Activated T-cell treated with anti-CD3 and anti-CD28 coated beads, Interleukin-2, amount 50 U/mL, for 72 hours (primary cell): ENCODE results near the gene DRICH1. TPM values are rescaled to one million over a fixed set of nuclear protein-coding genes. Genes with fewer than 3 reads are reported as not detected.
"Not testable (repeated sequence)": the region's sequence is repeated elsewhere in the genome, so short reads cannot be mapped to it uniquely, and the experiment has no call there.

Source experiments
- ATAC-seq, 2 donors: fragments of 150-1000 bp; cut with Tn5 transposase; replicated peaks in 1 of 2; 2 replicates each; pipeline ENCODE4 v1.10.0; 2021; ENCODE audit warnings: moderate library complexity in 2 of 2, mild to moderate bottlenecking in 1 of 2
- DNase-seq, 2 donors: peaks; one replicate each; pipeline ENCODE4 v3.0.0; 2021 to 2022; ENCODE audit warnings: mixed read lengths in 1 of 2
- H3K27ac Mint-ChIP-seq: one replicate; pipeline ENCODE4 v1.8.0; 2022; ENCODE audit warnings: mild to moderate bottlenecking, moderate library complexity, mixed read lengths
- H3K27me3 Mint-ChIP-seq: one replicate; pipeline ENCODE4 v1.8.0; 2022; ENCODE audit warnings: low read depth, mixed read lengths
- H3K36me3 Mint-ChIP-seq, 2 donors: one replicate each; pipeline ENCODE4 v1.8.0; 2022; ENCODE audit warnings: mixed read lengths in 2 of 2, mild to moderate bottlenecking in 1 of 2; ENCODE audit not compliant: insufficient read depth in 2 of 2
- H3K4me1 Mint-ChIP-seq: one replicate; pipeline ENCODE4 v1.8.0; 2022; ENCODE audit warnings: low read depth, mixed read lengths
- H3K4me3 Mint-ChIP-seq, 2 donors: one replicate each; pipeline ENCODE4 v1.8.0; 2022; ENCODE audit warnings: mild to moderate bottlenecking in 2 of 2, mixed read lengths in 2 of 2, moderate library complexity in 2 of 2
- H3K9me3 Mint-ChIP-seq, 2 donors: one replicate each; pipeline ENCODE4 v1.8.0; 2022; ENCODE audit warnings: mixed read lengths in 2 of 2
- total RNA-seq, 2 donors: library from RNA; stranded (reverse); gene quantifications; one replicate each; pipeline ENCODE4 v1.2.3, GENCODE V29; 2022

Gene DRICH1
- total RNA-seq, 2 donors from 2014 or later, result 0.90 TPM; not detected in 1

- no peak for DNase-seq
- Mint-ChIP-seq H3K36me3 (peaks cover 0 to 2% of the 10 kb centered on the region in 2 donors), H3K27ac (no peak overlapping the region), H3K27me3 (no peaks in the 10 kb centered on the region), H3K4me3 (no peak overlapping the region), H3K4me1 (no peaks in the 10 kb centered on the region), H3K9me3 (no peaks in the 10 kb centered on the region)
- ATAC-seq, result peak in 1 of 2 donors; percentile 9
Measured at GRCh38 chr22:23670378-23671295, 38.5 kb upstream of the DRICH1 start.

- not testable (repeated sequence) for H3K4me1 Mint-ChIP-seq, H3K27me3 Mint-ChIP-seq, H3K27ac Mint-ChIP-seq, H3K36me3 Mint-ChIP-seq, H3K9me3 Mint-ChIP-seq, H3K4me3 Mint-ChIP-seq, ATAC-seq, DNase-seq
Measured at GRCh38 chr22:23660381-23660780, 28.3 kb upstream of the DRICH1 start.

GRCh38 chr22:23657727-23658126, 25.6 kb upstream of the DRICH1 start:
- Mint-ChIP-seq H3K27me3 (no peaks in the 10 kb centered on the region), H3K9me3 (no peaks in the 10 kb centered on the region), H3K27ac (peak overlapping the region; percentile 73), H3K4me3 (no peak overlapping the region), H3K36me3 (peaks cover 6 to 8% of the 10 kb centered on the region in 2 donors), H3K4me1 (no peaks in the 10 kb centered on the region)
- DNase-seq (no peak), ATAC-seq (no peak)

- ATAC-seq, result no peak
- Mint-ChIP-seq H3K4me3 (no peak overlapping the region), H3K4me1 (no peaks in the 10 kb centered on the region), H3K27ac (no peak overlapping the region), H3K36me3 (peaks cover 2 to 6% of the 10 kb centered on the region in 2 donors), H3K9me3 (no peaks in the 10 kb centered on the region), H3K27me3 (no peaks in the 10 kb centered on the region)
- DNase-seq, result no peak
Measured at GRCh38 chr22:23655891-23656475, 23.9 kb upstream of the DRICH1 start.

- DNase-seq, result no peak
- ATAC-seq, result no peak
- Mint-ChIP-seq H3K27ac (no peak overlapping the region), H3K4me1 (no peaks in the 10 kb centered on the region), H3K27me3 (no peaks in the 10 kb centered on the region), H3K36me3 (no peaks in the 10 kb centered on the region), H3K9me3 (no peaks in the 10 kb centered on the region), H3K4me3 (no peak overlapping the region)
Measured at GRCh38 chr22:23652711-23653110, 20.6 kb upstream of the DRICH1 start.

GRCh38 chr22:23652286-23652685, 20.2 kb upstream of the DRICH1 start:
- Mint-ChIP-seq H3K36me3 (no peaks in the 10 kb centered on the region), H3K4me1 (no peaks in the 10 kb centered on the region), H3K27me3 (no peaks in the 10 kb centered on the region), H3K4me3 (no peak overlapping the region), H3K9me3 (no peaks in the 10 kb centered on the region), H3K27ac (no peak overlapping the region)
- DNase-seq (no peak), ATAC-seq (no peak)

GRCh38 chr22:23651676-23652075, 19.6 kb upstream of the DRICH1 start:
- no peak overlapping the region for H3K27ac Mint-ChIP-seq
- H3K4me1 Mint-ChIP-seq, result no peaks in the 10 kb centered on the region
- no peaks in the 10 kb centered on the region for H3K9me3 Mint-ChIP-seq
- no peaks in the 10 kb centered on the region for H3K36me3 Mint-ChIP-seq
- H3K27me3 Mint-ChIP-seq, result no peaks in the 10 kb centered on the region
- DNase-seq (no peak), ATAC-seq (no peak)
- no peak overlapping the region for H3K4me3 Mint-ChIP-seq

- H3K27ac Mint-ChIP-seq, result no peak overlapping the region
- no peak overlapping the region for H3K4me3 Mint-ChIP-seq
- H3K36me3 Mint-ChIP-seq, result no peaks in the 10 kb centered on the region
- no peaks in the 10 kb centered on the region for H3K9me3 Mint-ChIP-seq
- no peaks in the 10 kb centered on the region for H3K27me3 Mint-ChIP-seq
- no peaks in the 10 kb centered on the region for H3K4me1 Mint-ChIP-seq
- ATAC-seq (no peak), DNase-seq (no peak)
Measured at GRCh38 chr22:23649071-23649501, 17.0 kb upstream of the DRICH1 start.

GRCh38 chr22:23646526-23646925, 14.4 kb upstream of the DRICH1 start:
- H3K27ac Mint-ChIP-seq, H3K4me3 Mint-ChIP-seq, H3K36me3 Mint-ChIP-seq, H3K27me3 Mint-ChIP-seq, H3K4me1 Mint-ChIP-seq, H3K9me3 Mint-ChIP-seq, DNase-seq, ATAC-seq: not testable (repeated sequence)

- not testable (repeated sequence) for H3K9me3 Mint-ChIP-seq, H3K27me3 Mint-ChIP-seq, H3K36me3 Mint-ChIP-seq, H3K27ac Mint-ChIP-seq, DNase-seq, H3K4me1 Mint-ChIP-seq, ATAC-seq, H3K4me3 Mint-ChIP-seq
Measured at GRCh38 chr22:23640206-23640605, 8.1 kb upstream of the DRICH1 start.

GRCh38 chr22:23639661-23640060, 7.5 kb upstream of the DRICH1 start:
- DNase-seq (no peak), ATAC-seq (peak in 1 of 2 donors; percentile 29)
- Mint-ChIP-seq H3K4me1 (no peaks in the 10 kb centered on the region), H3K36me3 (peaks cover 0 to 2% of the 10 kb centered on the region in 2 donors), H3K27ac (no peak overlapping the region), H3K27me3 (no peaks in the 10 kb centered on the region), H3K4me3 (no peak overlapping the region), H3K9me3 (no peaks in the 10 kb centered on the region)

- Mint-ChIP-seq H3K36me3 (peaks cover 0 to 2% of the 10 kb centered on the region in 2 donors), H3K4me1 (no peaks in the 10 kb centered on the region), H3K9me3 (no peaks in the 10 kb centered on the region), H3K27me3 (no peaks in the 10 kb centered on the region), H3K4me3 (no peak overlapping the region), H3K27ac (no peak overlapping the region)
- ATAC-seq (no peak), DNase-seq (no peak)
Measured at GRCh38 chr22:23638611-23639010, 6.5 kb upstream of the DRICH1 start.

- H3K4me3 Mint-ChIP-seq, H3K9me3 Mint-ChIP-seq, DNase-seq, H3K27ac Mint-ChIP-seq, H3K27me3 Mint-ChIP-seq, ATAC-seq, H3K4me1 Mint-ChIP-seq, H3K36me3 Mint-ChIP-seq: not testable (repeated sequence)
Measured at GRCh38 chr22:23635291-23635690, 3.2 kb upstream of the DRICH1 start.
